ENCODE measurements around the gene SGIP1.

Gene SGIP1

DNA sequence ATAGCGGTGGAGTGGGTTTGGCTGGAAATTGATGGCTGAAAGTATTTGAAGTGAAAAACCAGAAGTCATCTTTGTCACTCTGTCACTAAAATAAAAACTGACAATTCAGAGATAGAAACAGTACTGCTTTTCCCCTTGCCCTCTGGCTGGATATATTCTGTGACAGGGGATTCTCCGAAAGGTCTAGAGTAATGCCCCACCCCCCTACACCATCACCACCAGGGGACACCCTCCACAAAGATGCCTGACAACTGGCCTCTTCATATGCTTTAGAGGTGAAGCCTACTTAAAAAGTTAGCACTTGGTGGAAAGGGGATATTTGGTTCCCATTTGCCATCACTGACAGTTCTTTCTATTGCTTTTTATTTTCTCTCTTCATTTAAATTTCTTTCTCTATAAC is 73.5 kb downstream of the SGIP1 start:
- DNase-seq = no peak

DNA sequence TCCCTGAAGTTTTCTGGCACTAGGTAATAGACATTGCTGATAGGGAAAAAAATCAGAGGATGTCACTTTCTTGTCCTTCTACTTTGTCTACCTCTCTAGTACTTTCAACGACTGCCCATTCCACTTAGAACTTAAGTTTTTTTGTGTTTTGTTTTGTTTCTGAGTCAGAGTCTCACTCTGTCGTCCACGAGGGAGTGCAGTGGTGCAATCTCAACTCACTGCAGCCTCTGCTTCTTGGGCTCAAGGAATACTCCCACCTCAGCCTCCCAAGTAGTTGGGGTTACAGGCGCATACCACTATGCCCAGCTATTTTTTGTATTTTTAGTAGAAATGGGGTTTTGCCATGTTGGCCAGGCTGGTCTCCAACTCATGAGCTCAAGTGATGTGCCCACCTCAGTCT is 79.2 kb downstream of the SGIP1 start:
- no peak for DNase-seq

GRCh38 chr1:66617362-66618184 is 83.6 kb downstream of the SGIP1 start:
- no peak for DNase-seq

DNA sequence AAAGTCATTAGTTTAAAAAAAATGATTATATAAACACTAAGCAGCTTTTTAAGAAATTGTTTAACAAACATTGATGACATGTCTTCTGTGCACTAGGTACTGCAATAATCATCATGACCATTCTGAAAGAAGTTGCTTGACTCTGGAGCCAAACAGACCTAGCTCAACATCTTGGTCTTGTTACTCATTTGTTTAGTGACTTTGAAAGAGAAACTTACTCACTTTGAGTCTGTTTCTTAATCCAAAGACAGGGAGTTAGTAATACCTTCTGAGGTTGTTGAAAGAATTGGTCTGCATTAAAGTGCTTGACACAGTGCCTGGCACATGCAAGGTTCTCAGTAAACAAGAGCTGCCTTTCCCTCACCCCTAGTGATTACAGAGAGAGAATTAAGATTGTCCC is 84.4 kb downstream of the SGIP1 start:
- no peak for DNase-seq

DNA sequence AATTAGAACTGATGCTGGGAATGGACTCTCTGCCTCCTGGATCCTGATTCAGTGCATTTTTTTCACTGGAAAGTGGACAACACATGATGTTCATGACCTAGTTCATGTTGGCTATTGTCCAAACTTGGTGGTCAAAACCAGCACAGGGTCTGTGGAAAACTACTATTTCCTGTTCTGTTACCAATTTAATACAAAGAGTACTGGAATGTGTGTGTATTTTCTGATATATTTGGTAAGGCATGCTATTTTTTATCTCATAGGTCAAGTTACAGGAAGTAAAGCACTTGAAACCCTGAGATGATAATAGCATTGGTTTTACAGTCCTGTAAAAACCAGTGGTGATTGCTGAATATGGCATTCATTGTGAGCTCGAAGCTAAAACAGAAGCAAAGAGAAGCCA is 89.9 kb downstream of the SGIP1 start:
- peak; percentile 3 for DNase-seq

- DNase-seq = no peak
Measured at GRCh38 chr1:66624412-66625060, 90.6 kb downstream of the SGIP1 start.

DNA sequence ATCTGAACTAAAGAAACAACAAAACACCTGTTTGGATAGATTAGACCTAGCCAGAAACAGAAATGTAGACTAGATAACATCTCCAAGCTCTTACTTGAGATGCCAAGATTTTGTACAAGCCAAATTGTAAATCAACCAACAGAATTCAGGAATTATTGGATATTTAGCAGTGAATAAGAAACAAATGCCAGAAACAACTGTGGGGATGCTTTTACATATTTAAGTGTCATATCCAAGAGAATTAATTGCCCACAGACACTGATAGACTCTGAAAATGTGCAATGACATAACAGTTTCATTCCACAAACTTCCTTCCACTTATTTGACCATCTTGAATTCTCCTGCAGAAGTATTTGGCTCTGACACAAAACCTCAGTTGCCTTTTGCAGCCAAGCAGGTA is 92.3 kb downstream of the SGIP1 start:
- DNase-seq = no peak

DNA sequence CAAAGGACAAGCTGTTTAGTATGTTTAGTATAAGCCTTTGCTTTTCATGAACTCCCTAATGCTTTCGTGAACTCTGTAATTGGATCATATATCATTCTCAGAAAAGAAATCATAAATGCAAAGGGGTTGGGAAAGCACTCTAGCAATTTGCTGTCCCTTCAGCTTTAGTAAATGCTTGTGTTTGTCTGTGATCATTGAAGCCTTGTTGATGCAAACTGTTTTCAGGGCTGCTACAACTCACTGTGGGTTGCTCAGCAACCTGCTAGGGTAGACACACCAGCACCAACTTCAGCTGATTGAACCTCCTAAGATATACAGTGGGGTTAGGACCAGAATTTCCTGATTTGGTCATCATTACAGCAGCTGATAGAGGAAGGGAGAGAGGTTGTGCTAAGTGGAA is 95.0 kb downstream of the SGIP1 start:
- no peak for DNase-seq

- no peak for DNase-seq
Measured at GRCh38 chr1:66633159-66633558, 99.2 kb downstream of the SGIP1 start.

DNA sequence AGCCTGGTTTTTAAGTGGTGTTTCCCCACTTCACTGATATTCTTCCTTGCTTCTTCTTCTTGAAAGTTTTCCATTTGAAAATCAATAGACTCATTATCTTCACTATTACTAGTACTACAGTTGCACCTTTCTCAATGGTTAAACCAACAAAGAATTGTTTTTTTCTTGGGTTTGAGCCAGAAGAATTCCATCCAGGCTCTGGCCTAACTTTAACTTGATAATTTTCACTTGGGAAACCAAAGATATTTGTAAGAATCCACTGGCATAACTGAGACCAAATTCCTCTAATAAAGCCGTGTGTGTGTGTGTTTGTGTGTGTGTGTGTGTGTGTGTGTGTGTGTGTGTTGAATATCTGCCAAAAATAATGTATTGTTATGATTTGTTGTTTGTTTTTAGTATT is 103.2 kb downstream of the SGIP1 start:
- DNase-seq = no peak

DNA sequence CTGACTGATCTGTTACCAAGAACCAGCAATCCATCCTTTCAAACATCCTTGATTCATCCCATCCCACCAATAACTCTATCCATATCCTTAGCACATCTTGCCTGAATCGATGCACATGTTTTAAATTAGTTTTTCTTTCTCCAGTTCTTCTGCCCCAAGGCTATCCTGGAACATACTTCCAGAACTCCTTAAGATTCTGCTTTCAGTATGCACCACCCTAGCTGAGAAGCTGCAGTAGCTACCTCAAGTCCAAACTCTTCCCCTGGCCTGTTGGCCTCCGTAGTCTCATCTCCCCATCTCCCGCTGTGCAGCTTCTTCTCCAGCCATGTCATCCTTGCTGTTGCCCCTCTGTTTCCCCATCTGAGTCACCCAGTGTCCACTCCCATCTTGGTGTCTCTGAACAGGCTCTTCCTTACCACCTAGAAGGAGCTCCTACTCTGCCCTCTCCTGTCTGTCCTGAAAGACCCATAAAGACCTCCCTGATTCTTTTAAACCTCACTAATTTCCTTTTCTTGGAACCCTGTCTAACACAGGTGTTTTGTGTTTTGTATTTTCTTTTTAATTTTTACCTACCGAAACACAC is 108.0 kb downstream of the SGIP1 start:
- no peak for DNase-seq

GRCh38 chr1:66642992-66643391 is 109.0 kb downstream of the SGIP1 start:
- DNase-seq = no peak

DNA sequence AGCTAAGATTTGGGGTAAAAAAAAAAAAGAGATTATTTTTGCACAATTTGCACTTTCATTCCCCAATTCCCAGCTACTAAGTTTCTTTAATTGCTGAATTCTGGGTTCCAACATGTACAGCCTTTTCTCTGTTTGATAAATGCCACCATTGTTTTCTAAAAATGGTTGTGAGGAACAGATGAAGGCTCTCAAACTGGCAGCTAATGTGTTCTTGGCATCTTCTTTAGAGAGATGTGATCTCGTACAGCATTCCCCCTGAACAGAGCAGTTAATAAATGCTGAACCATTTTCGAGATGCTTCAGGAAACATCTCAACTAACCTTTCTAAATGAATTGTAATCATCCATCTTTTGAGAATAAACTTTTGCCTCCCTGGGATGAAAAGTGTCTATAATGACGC is 110.4 kb downstream of the SGIP1 start:
- no peak for DNase-seq

GRCh38 chr1:66648901-66649595 is 115.1 kb downstream of the SGIP1 start:
- no peak for DNase-seq

DNA sequence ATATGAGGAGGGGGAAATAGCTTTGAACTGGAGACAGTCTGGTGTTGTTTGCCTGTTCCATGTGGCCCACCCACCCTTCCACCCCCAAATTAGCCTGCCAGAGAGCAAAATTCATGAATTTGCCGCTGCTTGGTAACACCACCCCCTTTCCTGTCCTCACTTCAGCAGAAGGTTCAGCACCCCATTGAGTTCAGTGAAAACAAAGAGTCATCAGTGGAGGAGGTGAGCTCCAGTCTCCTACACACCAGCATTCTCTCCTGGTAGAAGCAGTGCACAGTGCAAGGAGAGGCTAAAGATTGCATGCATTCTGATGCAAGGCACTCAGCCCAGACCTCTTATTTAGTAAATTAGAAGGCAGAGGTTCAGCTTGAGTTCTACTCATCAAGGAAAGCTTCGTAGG is 118.6 kb downstream of the SGIP1 start:
- DNase-seq = no peak

- DNase-seq = no peak
Measured at GRCh38 chr1:66654643-66655042, 120.7 kb downstream of the SGIP1 start.

DNA sequence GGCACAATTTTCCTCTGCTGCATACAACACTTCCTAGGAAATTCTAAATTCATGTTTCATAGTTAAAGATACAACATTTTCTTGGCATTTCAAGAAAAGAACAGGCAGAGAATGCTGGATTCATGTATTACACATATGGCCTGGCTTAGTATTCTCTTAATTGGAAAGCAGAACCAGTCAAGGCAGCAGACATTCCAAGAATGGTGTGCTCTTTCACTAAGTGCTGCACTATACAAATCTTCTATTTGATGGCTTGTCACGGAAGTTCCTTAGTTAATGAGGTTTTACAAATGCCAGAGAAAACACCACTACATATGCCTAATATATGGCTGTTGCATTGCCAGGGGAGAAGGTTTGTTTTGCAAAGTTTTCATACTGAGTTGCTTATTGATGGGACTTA is 137.5 kb downstream of the SGIP1 start:
- DNase-seq = no peak

GRCh38 chr1:66676613-66677298 is 142.8 kb downstream of the SGIP1 start:
- no peak for DNase-seq

GRCh38 chr1:66678146-66678545 is 144.2 kb downstream of the SGIP1 start:
- DNase-seq = no peak

DNA sequence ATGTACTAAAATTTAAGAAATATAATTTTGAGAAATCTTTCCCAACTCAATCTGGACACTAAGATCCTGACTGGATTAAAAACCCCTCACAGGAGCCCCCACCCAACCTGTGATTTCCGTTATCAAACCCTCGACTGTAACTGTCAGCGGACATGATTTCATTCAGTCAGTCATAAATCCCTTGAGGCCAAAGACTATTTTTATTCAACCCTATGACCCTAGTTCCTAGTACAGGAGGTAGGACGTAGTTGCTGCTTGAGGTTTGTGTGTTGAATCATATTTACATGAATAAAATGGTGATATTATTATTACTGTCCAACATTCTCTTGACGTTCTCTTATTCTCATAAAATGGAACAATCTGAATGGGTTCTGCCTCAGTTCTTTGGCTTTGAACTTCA is 145.2 kb downstream of the SGIP1 start:
- no peak for DNase-seq

DNA sequence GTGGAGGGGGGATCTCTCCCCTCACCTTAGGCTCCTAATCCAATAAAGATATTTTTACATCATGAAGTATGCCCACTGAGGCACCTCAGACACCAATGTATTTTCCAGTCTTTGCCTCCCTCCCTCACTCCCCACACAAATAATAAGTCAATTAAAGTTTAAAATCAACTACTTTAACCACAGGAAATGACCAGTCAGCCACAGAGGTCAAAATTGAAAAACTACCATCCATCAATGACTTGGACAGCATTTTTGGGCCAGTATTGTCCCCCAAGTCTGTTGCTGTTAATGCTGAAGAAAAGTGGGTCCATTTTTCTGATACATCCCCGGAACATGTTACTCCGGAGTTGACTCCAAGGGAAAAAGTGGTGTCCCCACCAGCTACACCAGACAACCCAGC is 147.7 kb downstream of the SGIP1 start:
- DNase-seq = no peak

DNA sequence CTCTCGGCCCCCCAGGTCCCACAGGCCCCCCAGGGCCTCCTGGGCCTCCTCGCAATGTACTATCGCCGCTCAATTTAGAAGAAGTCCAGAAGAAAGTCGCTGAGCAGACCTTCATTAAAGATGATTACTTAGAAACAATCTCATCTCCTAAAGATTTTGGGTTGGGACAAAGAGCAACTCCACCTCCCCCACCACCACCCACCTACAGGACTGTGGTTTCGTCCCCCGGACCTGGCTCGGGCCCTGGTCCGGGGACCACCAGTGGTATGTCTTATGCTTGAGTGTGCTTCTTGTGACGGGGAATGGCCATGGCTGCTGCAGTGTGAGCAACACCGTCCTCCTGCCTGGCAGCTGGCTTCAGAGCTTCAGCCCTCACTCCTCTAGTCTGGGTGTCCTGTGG is 148.2 kb downstream of the SGIP1 start:
- DNase-seq = no peak

- no peak for DNase-seq
Measured at GRCh38 chr1:66684353-66684752, 150.4 kb downstream of the SGIP1 start.
